Calu3 (cell line): ENCODE data around the gene MAP3K10. TPM values are rescaled to one million over a fixed set of nuclear protein-coding genes. Genes with fewer than 3 reads are reported as not detected.
A peak's percentile ranks its signal among the peaks of the same experiment; 100 is the strongest.

Source experiments
- Bru-seq: library from RNA; stranded (reverse); fragments of 400-500 nt; gene quantifications from one replicate; lab custom pipeline; 2021; lab: Mats Ljungman, UMichigan
- BruChase-seq, 2 experiments: library from RNA; stranded (reverse); fragments of 400-500 nt; gene quantifications; one replicate each; lab custom pipeline; 2021; lab: Mats Ljungman, UMichigan
- BruUV-seq: library from RNA; stranded (reverse); fragments of 400-500 nt; replicated peaks from 2 replicates; lab custom pipeline; 2021; lab: Mats Ljungman, UMichigan
- CTCF ChIA-PET: fragments of 300-600 bp; sonication (Branson Sonifier 250); formaldehyde crosslinking; loops from one replicate; lab custom pipeline; 2022; ENCODE audit warnings: antibody characterized with exemption; lab: Charles Lee
- DNase-seq: peaks from one replicate; pipeline ENCODE4 v3.0.0; 2022
- H3K27ac Mint-ChIP-seq: one replicate; pipeline ENCODE4 v1.8.0; 2022; ENCODE audit warnings: mixed read lengths; ENCODE audit not compliant: unreplicated experiment
- H3K27me3 Mint-ChIP-seq: one replicate; pipeline ENCODE4 v1.8.0; 2022; ENCODE audit warnings: mixed read lengths; ENCODE audit not compliant: unreplicated experiment
- H3K36me3 Mint-ChIP-seq: one replicate; pipeline ENCODE4 v1.8.0; 2022; ENCODE audit warnings: mild to moderate bottlenecking, moderate library complexity, mixed read lengths; ENCODE audit not compliant: insufficient read depth, unreplicated experiment
- H3K4me1 Mint-ChIP-seq: one replicate; pipeline ENCODE4 v1.8.0; 2022; ENCODE audit warnings: mild to moderate bottlenecking, low read depth, mixed read lengths; ENCODE audit not compliant: unreplicated experiment
- H3K4me3 Mint-ChIP-seq: one replicate; pipeline ENCODE4 v1.8.0; 2022; ENCODE audit warnings: mild to moderate bottlenecking, low read depth, moderate library complexity, mixed read lengths; ENCODE audit not compliant: unreplicated experiment
- H3K9me3 Mint-ChIP-seq: one replicate; pipeline ENCODE4 v1.8.0; 2022; ENCODE audit warnings: low read depth, mixed read lengths; ENCODE audit not compliant: unreplicated experiment
- intact Hi-C: fragments of 100-400 bp; cut with micrococcal nuclease; formaldehyde crosslinking; loops from one replicate; pipeline ENCODE4 v1.10.0; 2022; ENCODE audit not compliant: unreplicated experiment
- long read RNA-seq: library from polyadenylated mRNA; stranded (forward); transcript quantifications from one replicate; pipeline ENCODE4 v2.0.0, GENCODE V29; 2022
- total RNA-seq: library from RNA; stranded (reverse); gene quantifications from 2 replicates; pipeline ENCODE4 v1.2.3, GENCODE V29; 2022
- TF ChIP-seq, protein P1 (sequence below): fragments of 200-600 bp; IDR thresholded peaks from one replicate; pipeline ENCODE4 v1.8.0; 2022; ENCODE audit warnings: antibody characterized with exemption; ENCODE audit not compliant: unreplicated experiment

Gene MAP3K10
- total RNA-seq (26.1 and 30.5 TPM in 2 replicates), Bru-seq, nascent RNA (percentile 54 among the genes with signal in this experiment), BruChase-seq, experiment 1, labeled RNA remaining after a 6-hour chase (percentile 71 among the genes with signal in this experiment), BruChase-seq, experiment 2, labeled RNA remaining after a 2-hour chase (percentile 77 among the genes with signal in this experiment)
- long read RNA-seq, partial matches to known transcripts: 0 of 1 reads
- long read RNA-seq, other reads (novel, unspliced or antisense): 0 of 1 reads

DNA sequence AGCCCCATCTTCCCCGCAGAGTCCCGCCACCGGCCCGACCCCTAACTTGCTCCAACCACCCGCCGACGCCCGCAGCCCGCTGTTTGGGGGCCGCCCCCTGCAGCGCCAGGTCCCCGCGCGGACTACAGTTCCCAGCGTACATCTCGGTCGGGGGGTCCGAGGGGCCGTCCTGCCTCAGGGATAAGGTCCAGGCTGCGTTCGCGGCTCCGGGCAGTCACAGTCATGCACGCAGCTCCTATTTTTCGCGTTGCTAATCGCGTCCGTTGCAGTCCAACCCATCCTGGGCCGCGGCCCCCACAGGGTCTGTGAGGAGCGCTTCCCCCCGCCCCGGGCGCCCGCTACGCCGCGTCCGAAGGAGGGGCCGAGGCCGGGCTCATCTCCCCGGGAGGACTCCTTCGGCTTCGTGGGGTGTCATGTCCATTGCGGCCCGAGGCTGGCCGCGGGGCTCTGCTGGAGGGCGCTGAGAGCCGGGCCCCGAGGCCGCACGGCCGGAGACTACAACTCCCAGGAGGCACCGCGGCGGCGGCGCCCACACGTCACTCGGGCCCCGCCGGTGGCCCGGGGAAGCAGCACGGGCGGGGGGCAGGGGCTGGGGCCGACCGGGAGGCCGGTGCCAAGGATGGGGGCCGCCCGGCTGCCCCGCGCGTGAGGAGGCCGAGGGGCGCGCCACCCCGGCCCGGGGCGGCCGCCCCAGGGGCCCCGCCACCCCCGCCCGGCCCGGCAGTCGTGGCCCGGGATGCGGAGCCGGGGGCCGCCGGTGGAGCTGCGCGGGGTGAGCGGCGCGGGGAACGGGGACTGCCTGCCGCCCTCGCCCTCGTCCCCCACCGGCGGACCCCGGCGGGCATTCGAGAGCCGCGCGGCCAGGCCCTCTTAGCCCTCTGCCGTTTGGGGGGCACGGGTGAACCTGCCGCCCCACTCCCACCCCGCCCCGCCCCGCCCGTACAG lies at the start of gene MAP3K10:
TSS of gene MAP3K10 (plus strand) at position 536 of the 945 bp plus-strand sequence. CDS start 606 bp downstream, outside the sequence.
- no peaks in the 10 kb centered on the region for H3K27me3 Mint-ChIP-seq
- peak within 1 kb of the TSS; percentile 82 for H3K27ac Mint-ChIP-seq
- BruUV-seq: no TSS peak
- H3K4me3 Mint-ChIP-seq: peak within 1 kb of the TSS; percentile 86
- CTCF ChIA-PET: interaction anchor here (0.5 to 1.4 kb wide), 7 partner anchors 11 to 280 kb away, joined by 3 to 6 read pairs (median 4); no protein-coding TSS in a partner anchor
- peaks cover 29% of the 10 kb centered on the region for H3K36me3 Mint-ChIP-seq
- H3K9me3 Mint-ChIP-seq: no peaks in the 10 kb centered on the region
- intact Hi-C loops: no loop called here
- TF ChIP-seq, protein P1, sequence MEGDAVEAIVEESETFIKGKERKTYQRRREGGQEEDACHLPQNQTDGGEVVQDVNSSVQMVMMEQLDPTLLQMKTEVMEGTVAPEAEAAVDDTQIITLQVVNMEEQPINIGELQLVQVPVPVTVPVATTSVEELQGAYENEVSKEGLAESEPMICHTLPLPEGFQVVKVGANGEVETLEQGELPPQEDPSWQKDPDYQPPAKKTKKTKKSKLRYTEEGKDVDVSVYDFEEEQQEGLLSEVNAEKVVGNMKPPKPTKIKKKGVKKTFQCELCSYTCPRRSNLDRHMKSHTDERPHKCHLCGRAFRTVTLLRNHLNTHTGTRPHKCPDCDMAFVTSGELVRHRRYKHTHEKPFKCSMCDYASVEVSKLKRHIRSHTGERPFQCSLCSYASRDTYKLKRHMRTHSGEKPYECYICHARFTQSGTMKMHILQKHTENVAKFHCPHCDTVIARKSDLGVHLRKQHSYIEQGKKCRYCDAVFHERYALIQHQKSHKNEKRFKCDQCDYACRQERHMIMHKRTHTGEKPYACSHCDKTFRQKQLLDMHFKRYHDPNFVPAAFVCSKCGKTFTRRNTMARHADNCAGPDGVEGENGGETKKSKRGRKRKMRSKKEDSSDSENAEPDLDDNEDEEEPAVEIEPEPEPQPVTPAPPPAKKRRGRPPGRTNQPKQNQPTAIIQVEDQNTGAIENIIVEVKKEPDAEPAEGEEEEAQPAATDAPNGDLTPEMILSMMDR: no peak
- peak; percentile 87 for DNase-seq
- H3K4me1 Mint-ChIP-seq: no peaks in the 10 kb centered on the region

DNA sequence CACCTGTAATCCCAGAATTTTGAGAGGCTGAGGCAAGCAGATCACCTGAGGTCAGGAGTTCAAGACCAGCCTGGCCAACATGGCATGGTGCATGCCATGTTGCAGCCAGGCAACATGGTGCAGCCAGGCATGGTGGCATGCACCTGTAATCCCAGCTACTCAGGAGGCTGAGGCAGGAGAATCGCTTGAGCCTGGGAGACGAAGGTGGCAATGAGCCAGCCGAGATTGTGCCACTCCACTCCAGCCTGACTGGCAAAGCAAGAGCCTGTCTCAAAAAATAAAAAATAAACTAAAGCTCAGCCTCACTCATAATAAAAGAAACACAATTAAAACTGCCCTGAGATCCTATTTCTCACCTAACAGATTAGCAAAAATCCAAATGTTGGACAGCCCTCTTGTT lies 49.7 kb upstream of the MAP3K10 start:
- BruUV-seq: no TSS peak

GRCh38 chr19:40143612-40144011 lies 47.6 kb upstream of the MAP3K10 start:
- H3K36me3 Mint-ChIP-seq: peaks cover 7% of the 10 kb centered on the region
- peaks cover 10% of the 10 kb centered on the region for H3K4me1 Mint-ChIP-seq
- no peaks in the 10 kb centered on the region for H3K27me3 Mint-ChIP-seq
- H3K4me3 Mint-ChIP-seq: no peak overlapping the region
- DNase-seq: no peak
- intact Hi-C loops: no loop called here
- H3K9me3 Mint-ChIP-seq: no peaks in the 10 kb centered on the region
- CTCF ChIA-PET: interaction anchor here (0.7 to 1.0 kb wide), 3 partner anchors 10 to 144 kb away, joined by 3 to 7 read pairs (median 4); no protein-coding TSS in a partner anchor
- BruUV-seq: no TSS peak
- TF ChIP-seq, protein P1: no peak
- H3K27ac Mint-ChIP-seq: no peak overlapping the region

More for the DNA sequence above, 49.7 kb upstream of the MAP3K10 start:
- no peak overlapping the region for H3K27ac Mint-ChIP-seq
- no peak overlapping the region for H3K4me3 Mint-ChIP-seq
- no peaks in the 10 kb centered on the region for H3K4me1 Mint-ChIP-seq
- CTCF ChIA-PET: no interaction called here
- H3K36me3 Mint-ChIP-seq: no peaks in the 10 kb centered on the region
- no peaks in the 10 kb centered on the region for H3K9me3 Mint-ChIP-seq
- DNase-seq: no peak
- intact Hi-C loops: no loop called here
- H3K27me3 Mint-ChIP-seq: peaks cover 16% of the 10 kb centered on the region
- TF ChIP-seq, protein P1: no peak

- Mint-ChIP-seq H3K9me3 (no peaks in the 10 kb centered on the region), H3K4me1 (peaks cover 10% of the 10 kb centered on the region), H3K4me3 (no peak overlapping the region), H3K36me3 (peaks cover 7% of the 10 kb centered on the region), H3K27me3 (no peaks in the 10 kb centered on the region), H3K27ac (no peak overlapping the region)
- DNase-seq: no peak
- CTCF ChIA-PET: interaction anchor here (0.7 to 1.0 kb wide), 2 partner anchors 9 to 22 kb away, joined by 4 to 7 read pairs; no protein-coding TSS in a partner anchor
- TF ChIP-seq, protein P1: no peak
- no TSS peak for BruUV-seq
- intact Hi-C loops: no loop called here
Measured at GRCh38 chr19:40144151-40144550, 47.1 kb upstream of the MAP3K10 start.
